WI38 (cell line): Measurements from ENCODE around the gene GPRASP3.
A peak's percentile ranks its signal among the peaks of the same experiment; 100 is the strongest.
"Not testable (repeated sequence)": the region's sequence is repeated elsewhere in the genome, so short reads cannot be mapped to it uniquely, and the experiment has no call there.

Experiments used
- H3K4me3 ChIP-seq: 2 replicates; pipeline ENCODE4 v1.5.1; 2011; ENCODE audit warnings: low read depth, mild to moderate bottlenecking, control low read depth, low read length
- CTCF ChIP-seq: IDR thresholded peaks from 2 replicates; pipeline ENCODE4 v1.5.1; 2012; ENCODE audit warnings: low read depth, mild to moderate bottlenecking, control low read depth, low read length

GPRASP3 gene

GRCh38 chrX:102720237-102721168, at the start of gene GPRASP3:
Gene GPRASP3, plus strand, starts transcription at chrX:102720743. Its CDS starts 28,253 bp downstream, at chrX:102748996.
- peak within 1 kb of the TSS; percentile 68 for H3K4me3 ChIP-seq
- TF ChIP-seq CTCF = no peak

- no peak overlapping the region for H3K4me3 ChIP-seq
- no peak for TF ChIP-seq CTCF
Observed at GRCh38 chrX:102672856-102673255, 47.7 kb upstream of the GPRASP3 start.

- not testable (repeated sequence) for H3K4me3 ChIP-seq
Observed at GRCh38 chrX:102677479-102677878, 43.1 kb upstream of the GPRASP3 start.

GRCh38 chrX:102684772-102685520, 35.6 kb upstream of the GPRASP3 start:
- H3K4me3 ChIP-seq = no peak overlapping the region
- TF ChIP-seq CTCF = no peak

GRCh38 chrX:102694749-102695148, 25.8 kb upstream of the GPRASP3 start:
- no peak for TF ChIP-seq CTCF
- no peak overlapping the region for H3K4me3 ChIP-seq

- TF ChIP-seq CTCF = no peak
- H3K4me3 ChIP-seq = no peak overlapping the region
Observed at GRCh38 chrX:102696306-102696705, 24.2 kb upstream of the GPRASP3 start.

GRCh38 chrX:102697494-102697893, 23.0 kb upstream of the GPRASP3 start:
- no peak overlapping the region for H3K4me3 ChIP-seq
- TF ChIP-seq CTCF = no peak
